ENCODE data around the gene UBTF.

Gene UBTF

DNA sequence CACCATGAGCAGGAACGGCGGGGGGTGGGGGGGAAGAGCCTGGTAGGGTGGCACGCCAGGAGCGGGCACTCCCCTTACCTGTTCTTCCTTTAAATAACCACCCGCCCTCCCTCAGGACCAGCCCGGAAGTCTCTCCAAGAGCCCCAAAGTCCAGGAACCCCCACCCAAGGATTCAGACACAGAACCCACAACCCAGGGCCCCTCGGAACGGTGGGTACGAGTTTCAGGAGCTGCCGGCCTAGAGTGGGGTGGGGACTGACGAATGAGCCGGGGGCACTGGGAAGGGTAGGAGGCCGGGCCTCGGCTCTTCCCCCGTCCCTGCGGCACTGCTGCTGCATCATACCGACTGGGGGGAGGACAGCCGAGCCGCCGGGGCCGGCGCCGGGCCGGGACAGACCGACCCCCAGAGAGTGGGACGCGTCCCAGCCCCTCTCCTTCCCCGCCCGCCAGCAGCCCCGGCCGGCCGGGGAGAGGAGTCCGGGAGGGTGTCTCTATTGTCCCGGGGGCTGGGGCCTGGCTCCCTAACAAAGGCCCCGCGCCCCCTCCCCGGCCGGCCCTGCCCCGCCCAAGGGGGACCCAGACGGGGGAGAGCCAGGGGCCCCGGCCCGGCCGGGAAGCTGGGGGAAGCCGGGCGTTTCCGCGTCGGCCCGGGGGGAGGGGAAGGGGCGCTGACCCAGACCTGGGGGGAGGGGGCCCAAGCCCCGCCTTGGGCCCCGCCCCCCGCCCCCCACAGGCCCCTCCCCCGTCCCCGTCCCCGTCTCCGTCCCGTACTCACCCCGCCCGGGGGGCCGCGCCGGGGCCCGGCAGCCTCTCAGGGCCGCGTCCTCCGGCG lies 20.5 kb downstream of the UBTF start:
- TF ChIP-seq, protein P1, sequence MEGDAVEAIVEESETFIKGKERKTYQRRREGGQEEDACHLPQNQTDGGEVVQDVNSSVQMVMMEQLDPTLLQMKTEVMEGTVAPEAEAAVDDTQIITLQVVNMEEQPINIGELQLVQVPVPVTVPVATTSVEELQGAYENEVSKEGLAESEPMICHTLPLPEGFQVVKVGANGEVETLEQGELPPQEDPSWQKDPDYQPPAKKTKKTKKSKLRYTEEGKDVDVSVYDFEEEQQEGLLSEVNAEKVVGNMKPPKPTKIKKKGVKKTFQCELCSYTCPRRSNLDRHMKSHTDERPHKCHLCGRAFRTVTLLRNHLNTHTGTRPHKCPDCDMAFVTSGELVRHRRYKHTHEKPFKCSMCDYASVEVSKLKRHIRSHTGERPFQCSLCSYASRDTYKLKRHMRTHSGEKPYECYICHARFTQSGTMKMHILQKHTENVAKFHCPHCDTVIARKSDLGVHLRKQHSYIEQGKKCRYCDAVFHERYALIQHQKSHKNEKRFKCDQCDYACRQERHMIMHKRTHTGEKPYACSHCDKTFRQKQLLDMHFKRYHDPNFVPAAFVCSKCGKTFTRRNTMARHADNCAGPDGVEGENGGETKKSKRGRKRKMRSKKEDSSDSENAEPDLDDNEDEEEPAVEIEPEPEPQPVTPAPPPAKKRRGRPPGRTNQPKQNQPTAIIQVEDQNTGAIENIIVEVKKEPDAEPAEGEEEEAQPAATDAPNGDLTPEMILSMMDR (IDR thresholded peaks at IDR 0.05; ENCODE audit: low read depth, low read length): no peak
- DNase-seq (ENCODE audit: low read depth in 2 of 2): peak; percentile 42 to 70
- H3K4me3 ChIP-seq (replicated peaks in 1 of 2; ENCODE audit: low read depth in 2 of 2, low read length in 2 of 2): peak overlapping the region; percentile 73 to 77

DNA sequence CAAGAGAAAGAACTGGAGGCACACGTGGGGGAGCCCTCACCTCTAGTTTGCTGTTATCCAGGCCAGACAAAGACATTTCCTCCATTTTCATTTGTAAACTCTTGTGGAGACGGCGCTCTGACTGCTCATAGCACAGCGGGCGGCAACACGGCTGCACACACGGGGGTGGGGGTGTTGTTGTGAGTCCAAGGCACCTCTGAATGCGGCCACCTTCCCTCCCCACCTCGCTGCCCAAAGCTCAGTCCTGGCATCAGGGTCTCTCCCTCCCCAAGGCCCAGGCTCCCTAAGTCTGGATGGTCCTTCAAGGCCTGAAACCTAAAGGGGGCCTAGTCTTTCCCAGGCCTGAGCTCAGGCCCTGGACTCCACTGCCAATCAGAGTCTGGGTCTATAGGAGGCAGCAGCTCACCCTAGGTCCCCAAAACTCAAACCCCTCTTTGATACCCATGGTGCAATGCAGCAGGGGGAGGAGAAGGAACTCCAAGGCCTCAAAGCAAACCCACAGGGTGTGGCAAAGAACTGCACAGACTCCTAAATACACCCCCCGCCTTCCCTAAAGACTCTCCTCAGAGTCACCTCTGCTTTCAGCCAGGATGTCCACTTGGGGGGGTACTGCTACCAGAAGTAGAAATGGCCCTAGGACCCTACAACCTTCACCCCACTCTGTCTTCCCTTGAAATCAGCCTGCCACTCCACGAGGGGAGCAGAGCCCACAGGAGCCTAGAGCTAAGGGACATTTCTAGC lies 21.3 kb downstream of the UBTF start:
- H3K4me3 ChIP-seq (replicated peaks in 1 of 2; ENCODE audit: low read depth in 2 of 2, low read length in 2 of 2): peak overlapping the region; percentile 73 to 77
- DNase-seq (ENCODE audit: low read depth in 2 of 2): peak; percentile 66 to 71
- TF ChIP-seq, protein P1 (IDR thresholded peaks at IDR 0.05; ENCODE audit: low read depth, low read length): peak; percentile 12

DNA sequence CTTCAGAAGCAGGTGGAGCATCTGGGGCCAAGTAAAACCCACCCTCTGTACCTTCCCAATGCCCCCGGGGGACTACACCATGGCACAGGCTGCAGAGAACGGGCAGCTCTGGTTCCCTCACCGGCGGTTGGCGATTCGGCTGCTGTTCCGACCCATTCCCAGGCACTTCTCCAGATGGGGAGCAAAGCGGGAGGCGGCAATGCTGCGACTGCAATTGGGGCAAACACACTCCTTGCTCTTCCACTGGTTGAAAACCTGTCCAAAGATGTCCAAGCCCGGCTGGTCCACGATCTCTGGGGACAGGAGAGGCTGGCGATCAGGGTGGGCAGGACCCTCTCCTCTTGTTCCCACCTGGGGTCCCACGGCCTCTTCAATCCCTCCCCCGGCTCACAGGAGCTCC lies 22.4 kb downstream of the UBTF start:
- TF ChIP-seq, protein P1 (IDR thresholded peaks at IDR 0.05; ENCODE audit: low read depth, low read length): no peak
- no peak for DNase-seq (ENCODE audit: low read depth in 2 of 2)
- H3K4me3 ChIP-seq (replicated peaks in 1 of 2; ENCODE audit: low read depth in 2 of 2, low read length in 2 of 2): no peak overlapping the region

DNA sequence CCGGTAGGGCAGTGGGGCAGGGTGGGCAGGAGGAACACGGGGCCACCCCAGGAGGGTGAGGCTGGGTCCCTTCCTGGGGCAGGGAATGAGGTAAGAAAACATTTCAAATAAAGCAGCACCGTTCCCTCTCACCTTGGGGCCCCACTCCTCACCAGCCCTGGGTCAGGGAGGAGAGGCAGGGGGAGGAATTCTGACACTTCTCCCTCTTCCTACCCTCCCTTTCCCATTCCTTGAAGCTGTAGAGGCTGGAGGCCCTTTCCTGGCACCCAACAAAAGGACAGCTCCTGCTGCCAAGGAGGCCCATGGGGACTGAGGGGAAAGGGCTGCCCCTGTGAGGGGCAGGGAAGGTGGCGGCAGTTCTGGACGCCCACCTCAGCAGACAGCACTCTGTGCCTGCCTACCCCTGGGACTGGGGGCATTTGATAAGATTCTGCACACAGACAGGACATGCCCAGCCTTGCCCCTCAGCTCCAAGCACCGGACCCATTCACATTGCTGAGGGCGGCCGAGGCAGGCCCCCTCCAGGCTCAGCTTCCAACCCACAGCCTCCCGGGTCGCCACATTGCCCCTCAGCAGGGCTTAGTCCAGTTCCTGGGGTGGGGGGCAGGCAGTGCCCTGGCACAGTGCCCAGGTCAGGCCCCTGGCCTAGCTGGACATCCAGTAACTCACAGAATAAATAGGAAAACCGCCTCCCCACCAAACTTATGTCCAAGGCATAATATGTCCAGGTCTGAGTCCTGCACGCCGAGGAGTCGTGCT lies 26.0 kb downstream of the UBTF start:
- DNase-seq (ENCODE audit: low read depth in 2 of 2): no peak
- TF ChIP-seq, protein P1 (IDR thresholded peaks at IDR 0.05; ENCODE audit: low read depth, low read length): no peak
- no peak overlapping the region for H3K4me3 ChIP-seq (replicated peaks in 1 of 2; ENCODE audit: low read depth in 2 of 2, low read length in 2 of 2)

DNA sequence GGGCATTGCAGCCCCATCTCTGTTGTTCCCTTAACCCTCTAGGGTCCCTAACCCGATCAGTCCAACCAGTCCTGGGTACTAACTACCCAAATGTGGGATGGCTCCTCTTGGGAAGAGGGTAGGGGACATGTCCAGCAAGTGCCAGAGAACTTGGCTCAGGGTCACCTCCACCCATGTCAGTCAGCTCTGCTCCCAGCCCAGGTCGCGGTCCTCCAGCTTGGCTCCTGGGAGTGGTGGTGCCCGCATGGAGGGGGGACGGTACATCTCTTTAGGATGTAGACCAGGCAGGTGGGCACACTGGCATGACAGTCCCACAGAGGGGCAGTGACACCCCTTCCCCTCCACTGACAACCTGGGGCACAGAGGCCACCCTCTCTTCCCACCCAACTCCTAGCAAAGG lies 26.7 kb downstream of the UBTF start:
- no peak for DNase-seq (ENCODE audit: low read depth in 2 of 2)
- no peak overlapping the region for H3K4me3 ChIP-seq (replicated peaks in 1 of 2; ENCODE audit: low read depth in 2 of 2, low read length in 2 of 2)
- TF ChIP-seq, protein P1 (IDR thresholded peaks at IDR 0.05; ENCODE audit: low read depth, low read length): no peak

DNA sequence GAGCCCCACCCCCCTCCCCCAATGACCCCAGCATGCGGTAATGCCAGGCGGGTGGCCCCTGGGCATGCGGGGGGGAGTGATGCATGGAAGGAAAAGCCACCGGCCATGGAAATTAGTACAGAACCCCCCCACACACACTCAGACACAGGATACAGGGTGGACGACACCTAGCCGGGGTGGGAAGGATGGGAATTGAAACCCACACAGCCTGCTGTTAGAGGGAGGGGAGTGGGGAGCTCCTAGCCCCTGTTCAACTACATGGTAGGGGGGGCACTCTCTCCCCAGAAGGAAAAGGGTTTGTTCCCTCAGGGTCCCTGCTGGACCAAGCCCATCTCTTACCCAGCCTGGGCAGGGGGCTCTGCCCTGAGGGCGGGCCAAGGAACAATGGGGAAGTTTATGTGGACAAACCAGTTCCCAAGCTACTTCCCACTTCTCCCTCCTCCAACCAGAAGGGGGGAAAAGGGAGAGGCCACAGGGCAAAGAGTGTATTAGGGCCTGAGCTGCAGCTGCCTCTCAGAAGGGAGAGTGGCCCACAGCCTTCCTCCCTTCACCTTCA lies 27.5 kb downstream of the UBTF start:
- DNase-seq (ENCODE audit: low read depth in 2 of 2): no peak
- TF ChIP-seq, protein P1 (IDR thresholded peaks at IDR 0.05; ENCODE audit: low read depth, low read length): no peak
- no peak overlapping the region for H3K4me3 ChIP-seq (replicated peaks in 1 of 2; ENCODE audit: low read depth in 2 of 2, low read length in 2 of 2)

All from cardiac fibroblast (primary cell).